GM19324 (cell line): Measurements from ENCODE around the gene KRTAP4-5.
"Not testable (repeated sequence)": the region's sequence is repeated elsewhere in the genome, so short reads cannot be mapped to it uniquely, and the experiment has no call there.

Experiments used
- ATAC-seq: cut with Tn5 transposase; IDR thresholded peaks from one replicate; pipeline ENCODE4 v1.9.1; 2021; ENCODE audit warnings: mild to moderate bottlenecking, moderate library complexity; ENCODE audit not compliant: unreplicated experiment, low FRiP score

Gene KRTAP4-5

GRCh38 chr17:41116297-41116696, 33.3 kb downstream of the KRTAP4-5 start:
- ATAC-seq, result no peak

- no peak for ATAC-seq
These were observed 38.3 kb downstream of the KRTAP4-5 start for GRCh38 chr17:41111151-41111885.

GRCh38 chr17:41108728-41109386, 40.8 kb downstream of the KRTAP4-5 start:
- not testable (repeated sequence) for ATAC-seq

- ATAC-seq, result no peak
These were observed 41.6 kb downstream of the KRTAP4-5 start for GRCh38 chr17:41107941-41108450.

GRCh38 chr17:41105347-41105746, 44.3 kb downstream of the KRTAP4-5 start, which contains the start of gene KRTAP4-9:
KRTAP4-9 (plus strand) TSS chr17:41105389; CDS start chr17:41105389, 0 bp downstream.
- ATAC-seq, result not testable (repeated sequence)

GRCh38 chr17:41104386-41105038, 45.1 kb downstream of the KRTAP4-5 start:
- ATAC-seq, result not testable (repeated sequence)

- ATAC-seq, result no peak
These were observed 45.7 kb downstream of the KRTAP4-5 start for GRCh38 chr17:41103896-41104295.

- ATAC-seq, result no peak
These were observed 47.9 kb downstream of the KRTAP4-5 start, which contains the start of gene KRTAP4-16 for GRCh38 chr17:41101586-41102259. KRTAP4-16 (minus strand) TSS chr17:41102209; CDS start chr17:41102209, 0 bp downstream.

GRCh38 chr17:41099682-41100480, 49.7 kb downstream of the KRTAP4-5 start:
- not testable (repeated sequence) for ATAC-seq
